ENCODE data around the gene FSTL4.

The FSTL4 gene

DNA sequence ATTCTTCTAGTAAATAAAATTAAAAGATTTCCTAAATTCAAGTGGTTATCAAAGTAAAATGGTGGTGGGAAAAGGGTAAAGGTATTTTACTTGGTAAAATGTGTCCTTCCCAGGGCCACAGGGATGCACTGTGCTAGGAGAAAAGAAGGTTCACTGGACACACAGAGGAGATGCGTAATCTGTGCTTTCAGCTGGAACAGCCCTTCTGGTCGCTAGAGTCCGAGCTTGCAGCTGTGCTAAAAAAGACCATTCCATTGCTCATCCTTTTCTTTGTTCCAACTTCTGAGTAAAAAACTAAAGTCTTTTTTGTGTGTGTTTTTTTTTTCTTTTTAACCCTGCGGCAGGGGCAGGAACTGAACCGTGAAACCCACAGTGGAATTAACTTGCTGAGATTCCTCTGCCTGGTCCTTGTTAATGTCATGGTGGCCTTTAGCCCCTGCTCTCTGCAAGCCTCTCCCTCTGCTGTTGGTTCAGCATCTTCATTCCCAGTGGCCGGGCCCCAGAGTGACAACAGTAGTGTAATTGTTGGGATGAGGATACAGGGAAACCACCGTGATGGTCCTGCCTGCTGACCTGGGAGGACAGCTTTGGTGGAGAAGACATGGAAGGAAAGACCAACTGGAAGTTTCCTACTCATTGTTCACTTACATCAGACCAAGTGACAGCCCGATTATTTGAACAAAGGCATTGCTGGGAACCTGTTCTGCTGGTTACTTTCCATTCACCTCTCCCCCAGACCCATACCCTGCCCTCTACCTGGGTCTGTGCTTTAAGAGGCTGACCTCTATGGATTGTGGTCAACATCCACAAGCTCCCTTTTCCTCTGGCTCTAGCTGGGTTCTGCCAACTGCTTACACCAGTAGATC lies 31.9 kb upstream of the FSTL4 start:
- no peak for ATAC-seq
- no peak for TF ChIP-seq TCF4 (CRISPR knock-in tag; IDR thresholded peaks at IDR 0.05; ENCODE audit: borderline replicate concordance)
- no peak for TF ChIP-seq TOX (CRISPR knock-in tag; IDR thresholded peaks at IDR 0.05; ENCODE audit: borderline replicate concordance)
- no peak for TF ChIP-seq GLIS3 (CRISPR knock-in tag; IDR thresholded peaks at IDR 0.05)
- TF ChIP-seq ESRRG (CRISPR knock-in tag; IDR thresholded peaks at IDR 0.05): no peak
- TF ChIP-seq ISL1 (CRISPR knock-in tag; IDR thresholded peaks at IDR 0.05): no peak
- TF ChIP-seq ARNTL (CRISPR knock-in tag; IDR thresholded peaks at IDR 0.05; ENCODE audit: borderline replicate concordance, low read depth): no peak
- TF ChIP-seq ZC3H10 (CRISPR knock-in tag; IDR thresholded peaks at IDR 0.05): no peak
- no peak for TF ChIP-seq ZNF70 (CRISPR knock-in tag; IDR thresholded peaks at IDR 0.05)
- TF ChIP-seq, protein P1, sequence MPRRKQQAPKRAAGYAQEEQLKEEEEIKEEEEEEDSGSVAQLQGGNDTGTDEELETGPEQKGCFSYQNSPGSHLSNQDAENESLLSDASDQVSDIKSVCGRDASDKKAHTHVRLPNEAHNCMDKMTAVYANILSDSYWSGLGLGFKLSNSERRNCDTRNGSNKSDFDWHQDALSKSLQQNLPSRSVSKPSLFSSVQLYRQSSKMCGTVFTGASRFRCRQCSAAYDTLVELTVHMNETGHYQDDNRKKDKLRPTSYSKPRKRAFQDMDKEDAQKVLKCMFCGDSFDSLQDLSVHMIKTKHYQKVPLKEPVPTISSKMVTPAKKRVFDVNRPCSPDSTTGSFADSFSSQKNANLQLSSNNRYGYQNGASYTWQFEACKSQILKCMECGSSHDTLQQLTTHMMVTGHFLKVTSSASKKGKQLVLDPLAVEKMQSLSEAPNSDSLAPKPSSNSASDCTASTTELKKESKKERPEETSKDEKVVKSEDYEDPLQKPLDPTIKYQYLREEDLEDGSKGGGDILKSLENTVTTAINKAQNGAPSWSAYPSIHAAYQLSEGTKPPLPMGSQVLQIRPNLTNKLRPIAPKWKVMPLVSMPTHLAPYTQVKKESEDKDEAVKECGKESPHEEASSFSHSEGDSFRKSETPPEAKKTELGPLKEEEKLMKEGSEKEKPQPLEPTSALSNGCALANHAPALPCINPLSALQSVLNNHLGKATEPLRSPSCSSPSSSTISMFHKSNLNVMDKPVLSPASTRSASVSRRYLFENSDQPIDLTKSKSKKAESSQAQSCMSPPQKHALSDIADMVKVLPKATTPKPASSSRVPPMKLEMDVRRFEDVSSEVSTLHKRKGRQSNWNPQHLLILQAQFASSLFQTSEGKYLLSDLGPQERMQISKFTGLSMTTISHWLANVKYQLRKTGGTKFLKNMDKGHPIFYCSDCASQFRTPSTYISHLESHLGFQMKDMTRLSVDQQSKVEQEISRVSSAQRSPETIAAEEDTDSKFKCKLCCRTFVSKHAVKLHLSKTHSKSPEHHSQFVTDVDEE (CRISPR knock-in tag; IDR thresholded peaks at IDR 0.05): no peak
- TF ChIP-seq ZFP3 (CRISPR knock-in tag; IDR thresholded peaks at IDR 0.05): no peak
- TF ChIP-seq, protein P2, sequence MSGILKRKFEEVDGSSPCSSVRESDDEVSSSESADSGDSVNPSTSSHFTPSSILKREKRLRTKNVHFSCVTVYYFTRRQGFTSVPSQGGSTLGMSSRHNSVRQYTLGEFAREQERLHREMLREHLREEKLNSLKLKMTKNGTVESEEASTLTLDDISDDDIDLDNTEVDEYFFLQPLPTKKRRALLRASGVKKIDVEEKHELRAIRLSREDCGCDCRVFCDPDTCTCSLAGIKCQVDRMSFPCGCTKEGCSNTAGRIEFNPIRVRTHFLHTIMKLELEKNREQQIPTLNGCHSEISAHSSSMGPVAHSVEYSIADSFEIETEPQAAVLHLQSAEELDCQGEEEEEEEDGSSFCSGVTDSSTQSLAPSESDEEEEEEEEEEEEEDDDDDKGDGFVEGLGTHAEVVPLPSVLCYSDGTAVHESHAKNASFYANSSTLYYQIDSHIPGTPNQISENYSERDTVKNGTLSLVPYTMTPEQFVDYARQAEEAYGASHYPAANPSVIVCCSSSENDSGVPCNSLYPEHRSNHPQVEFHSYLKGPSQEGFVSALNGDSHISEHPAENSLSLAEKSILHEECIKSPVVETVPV (CRISPR knock-in tag; IDR thresholded peaks at IDR 0.05): no peak
- no peak for TF ChIP-seq ZNF8 (CRISPR knock-in tag; IDR thresholded peaks at IDR 0.05)
- no peak for TF ChIP-seq RARB (CRISPR knock-in tag; IDR thresholded peaks at IDR 0.05)

DNA sequence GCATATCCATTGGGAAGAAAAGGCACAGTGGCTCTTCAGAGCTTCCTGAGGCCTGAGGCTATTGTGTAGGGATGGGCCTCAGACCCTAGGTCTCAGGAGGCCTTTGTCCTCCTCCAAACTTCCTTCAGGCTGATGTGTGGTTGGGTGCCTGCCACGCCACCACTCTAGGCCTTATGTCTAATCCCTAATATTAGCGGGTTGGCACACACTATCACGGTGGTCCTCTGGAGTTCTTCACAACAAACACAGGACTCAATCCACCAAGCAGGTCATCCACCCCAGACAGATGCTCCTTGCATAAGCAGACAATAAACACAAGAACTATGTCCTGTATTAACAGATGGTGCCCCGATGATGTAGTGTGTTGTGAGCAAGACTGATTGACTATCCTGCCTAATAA lies 31.0 kb upstream of the FSTL4 start:
- no peak for ATAC-seq
- TF ChIP-seq ZC3H10 (CRISPR knock-in tag; IDR thresholded peaks at IDR 0.05): no peak
- no peak for TF ChIP-seq ZFP30 (CRISPR knock-in tag; IDR thresholded peaks at IDR 0.05)
- no peak for TF ChIP-seq ZFP3 (CRISPR knock-in tag; IDR thresholded peaks at IDR 0.05)
- TF ChIP-seq GLIS3 (CRISPR knock-in tag; IDR thresholded peaks at IDR 0.05): no peak
- TF ChIP-seq ESRRG (CRISPR knock-in tag; IDR thresholded peaks at IDR 0.05): no peak
- TF ChIP-seq, protein P1 (CRISPR knock-in tag; IDR thresholded peaks at IDR 0.05): no peak
- TF ChIP-seq ZNF70 (CRISPR knock-in tag; IDR thresholded peaks at IDR 0.05): no peak
- no peak for TF ChIP-seq RARB (CRISPR knock-in tag; IDR thresholded peaks at IDR 0.05)
- TF ChIP-seq TOX (CRISPR knock-in tag; IDR thresholded peaks at IDR 0.05; ENCODE audit: borderline replicate concordance): no peak
- no peak for TF ChIP-seq ZNF8 (CRISPR knock-in tag; IDR thresholded peaks at IDR 0.05)
- no peak for TF ChIP-seq CSDC2 (CRISPR knock-in tag; IDR thresholded peaks at IDR 0.05)
- no peak for TF ChIP-seq PPARA (CRISPR knock-in tag; IDR thresholded peaks at IDR 0.05; ENCODE audit: borderline replicate concordance)
- no peak for TF ChIP-seq ISL1 (CRISPR knock-in tag; IDR thresholded peaks at IDR 0.05)
- TF ChIP-seq, protein P3, sequence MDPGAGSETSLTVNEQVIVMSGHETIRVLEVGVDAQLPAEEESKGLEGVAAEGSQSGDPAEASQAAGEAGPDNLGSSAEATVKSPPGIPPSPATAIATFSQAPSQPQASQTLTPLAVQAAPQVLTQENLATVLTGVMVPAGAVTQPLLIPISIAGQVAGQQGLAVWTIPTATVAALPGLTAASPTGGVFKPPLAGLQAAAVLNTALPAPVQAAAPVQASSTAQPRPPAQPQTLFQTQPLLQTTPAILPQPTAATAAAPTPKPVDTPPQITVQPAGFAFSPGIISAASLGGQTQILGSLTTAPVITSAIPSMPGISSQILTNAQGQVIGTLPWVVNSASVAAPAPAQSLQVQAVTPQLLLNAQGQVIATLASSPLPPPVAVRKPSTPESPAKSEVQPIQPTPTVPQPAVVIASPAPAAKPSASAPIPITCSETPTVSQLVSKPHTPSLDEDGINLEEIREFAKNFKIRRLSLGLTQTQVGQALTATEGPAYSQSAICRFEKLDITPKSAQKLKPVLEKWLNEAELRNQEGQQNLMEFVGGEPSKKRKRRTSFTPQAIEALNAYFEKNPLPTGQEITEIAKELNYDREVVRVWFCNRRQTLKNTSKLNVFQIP (CRISPR knock-in tag; IDR thresholded peaks at IDR 0.05; ENCODE audit: borderline replicate concordance, low read depth): no peak
- TF ChIP-seq, protein P4, sequence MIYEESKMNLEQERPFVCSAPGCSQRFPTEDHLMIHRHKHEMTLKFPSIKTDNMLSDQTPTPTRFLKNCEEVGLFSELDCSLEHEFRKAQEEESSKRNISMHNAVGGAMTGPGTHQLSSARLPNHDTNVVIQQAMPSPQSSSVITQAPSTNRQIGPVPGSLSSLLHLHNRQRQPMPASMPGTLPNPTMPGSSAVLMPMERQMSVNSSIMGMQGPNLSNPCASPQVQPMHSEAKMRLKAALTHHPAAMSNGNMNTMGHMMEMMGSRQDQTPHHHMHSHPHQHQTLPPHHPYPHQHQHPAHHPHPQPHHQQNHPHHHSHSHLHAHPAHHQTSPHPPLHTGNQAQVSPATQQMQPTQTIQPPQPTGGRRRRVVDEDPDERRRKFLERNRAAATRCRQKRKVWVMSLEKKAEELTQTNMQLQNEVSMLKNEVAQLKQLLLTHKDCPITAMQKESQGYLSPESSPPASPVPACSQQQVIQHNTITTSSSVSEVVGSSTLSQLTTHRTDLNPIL (CRISPR knock-in tag; IDR thresholded peaks at IDR 0.05; ENCODE audit: low read depth): no peak
- no peak for TF ChIP-seq ARNTL (CRISPR knock-in tag; IDR thresholded peaks at IDR 0.05; ENCODE audit: borderline replicate concordance, low read depth)
- no peak for TF ChIP-seq BACH2 (CRISPR knock-in tag; IDR thresholded peaks at IDR 0.05; ENCODE audit: borderline replicate concordance)
